C4-2B (cell line): ENCODE data around the gene GALK2.

ENCODE experiments used
- H3K27ac ChIP-seq: fragments of 450-650 bp; 2 replicates; pipeline ENCODE4 v1.5.1; 2017
- ZFX ChIP-seq: fragments of 450-650 bp; IDR thresholded peaks from 2 replicates; pipeline ENCODE4 v1.6.1; 2017
- TF ChIP-seq, protein P1 (sequence below): fragments of 450-650 bp; conservative IDR thresholded peaks from 2 replicates; pipeline ENCODE4 v1.5.1; 2017; ENCODE audit warnings: mild to moderate bottlenecking

Gene GALK2

DNA sequence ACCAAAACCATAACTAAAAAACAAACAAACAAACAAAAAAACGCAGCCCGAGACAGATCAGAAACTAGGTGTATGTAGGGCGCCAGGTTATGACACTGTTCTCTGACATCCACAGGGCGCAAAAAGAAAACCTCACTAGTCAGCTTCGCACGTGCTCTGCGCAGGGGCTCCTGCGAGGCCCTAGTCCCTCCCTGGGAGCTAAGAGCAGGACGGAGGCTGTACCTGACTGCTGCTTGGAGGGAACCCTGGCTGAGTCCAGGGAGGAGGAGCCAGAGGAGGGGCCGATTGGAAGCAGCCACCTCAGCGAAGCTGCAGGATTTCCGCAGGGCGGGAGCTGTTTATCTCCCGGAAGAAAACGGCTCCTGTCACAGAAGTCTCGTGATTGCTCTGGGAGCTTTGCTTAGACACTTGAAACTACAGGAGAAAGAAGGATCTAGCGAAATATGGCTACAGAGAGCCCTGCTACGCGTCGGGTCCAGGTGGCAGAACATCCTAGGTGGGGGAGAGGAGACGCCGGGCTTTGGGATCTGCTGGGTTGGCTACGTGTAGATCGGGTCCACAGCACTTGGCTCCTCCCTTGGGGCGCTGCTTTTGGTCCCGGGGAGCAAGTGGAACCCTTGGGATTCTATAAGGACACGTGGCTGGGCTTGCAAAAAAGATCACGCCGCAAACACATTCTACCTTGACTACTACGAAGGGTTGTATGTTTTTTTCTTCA lies at the start of gene GALK2:
Gene GALK2 (plus strand): TSS at position 368 of the 718 bp plus-strand sequence. CDS start 76 bp downstream, at position 444.
- TF ChIP-seq ZFX = no peak
- TF ChIP-seq, protein P1, sequence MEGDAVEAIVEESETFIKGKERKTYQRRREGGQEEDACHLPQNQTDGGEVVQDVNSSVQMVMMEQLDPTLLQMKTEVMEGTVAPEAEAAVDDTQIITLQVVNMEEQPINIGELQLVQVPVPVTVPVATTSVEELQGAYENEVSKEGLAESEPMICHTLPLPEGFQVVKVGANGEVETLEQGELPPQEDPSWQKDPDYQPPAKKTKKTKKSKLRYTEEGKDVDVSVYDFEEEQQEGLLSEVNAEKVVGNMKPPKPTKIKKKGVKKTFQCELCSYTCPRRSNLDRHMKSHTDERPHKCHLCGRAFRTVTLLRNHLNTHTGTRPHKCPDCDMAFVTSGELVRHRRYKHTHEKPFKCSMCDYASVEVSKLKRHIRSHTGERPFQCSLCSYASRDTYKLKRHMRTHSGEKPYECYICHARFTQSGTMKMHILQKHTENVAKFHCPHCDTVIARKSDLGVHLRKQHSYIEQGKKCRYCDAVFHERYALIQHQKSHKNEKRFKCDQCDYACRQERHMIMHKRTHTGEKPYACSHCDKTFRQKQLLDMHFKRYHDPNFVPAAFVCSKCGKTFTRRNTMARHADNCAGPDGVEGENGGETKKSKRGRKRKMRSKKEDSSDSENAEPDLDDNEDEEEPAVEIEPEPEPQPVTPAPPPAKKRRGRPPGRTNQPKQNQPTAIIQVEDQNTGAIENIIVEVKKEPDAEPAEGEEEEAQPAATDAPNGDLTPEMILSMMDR = no peak
- H3K27ac ChIP-seq = peak within 1 kb of the TSS; percentile 80

DNA sequence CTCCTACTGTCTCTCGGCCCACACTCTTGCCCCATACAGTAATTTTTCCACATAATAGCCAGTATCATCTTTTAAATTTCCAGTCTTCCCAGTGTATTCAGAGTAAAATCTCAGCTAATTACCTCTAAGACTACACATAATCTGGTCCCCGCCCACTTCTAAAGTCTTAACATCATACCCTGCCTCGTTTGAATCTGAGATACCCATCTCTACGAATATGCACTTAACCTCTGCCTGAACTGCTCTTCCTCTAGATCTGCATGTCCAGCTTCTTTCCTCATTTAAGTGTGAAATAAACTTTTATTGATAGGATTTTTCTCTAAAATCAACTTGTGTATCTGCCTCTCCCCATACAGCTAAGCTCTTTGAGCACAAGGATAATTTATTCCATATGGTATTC lies 49.2 kb upstream of the GALK2 start:
- TF ChIP-seq, protein P1 = no peak
- TF ChIP-seq ZFX = no peak
- H3K27ac ChIP-seq = no peak overlapping the region

DNA sequence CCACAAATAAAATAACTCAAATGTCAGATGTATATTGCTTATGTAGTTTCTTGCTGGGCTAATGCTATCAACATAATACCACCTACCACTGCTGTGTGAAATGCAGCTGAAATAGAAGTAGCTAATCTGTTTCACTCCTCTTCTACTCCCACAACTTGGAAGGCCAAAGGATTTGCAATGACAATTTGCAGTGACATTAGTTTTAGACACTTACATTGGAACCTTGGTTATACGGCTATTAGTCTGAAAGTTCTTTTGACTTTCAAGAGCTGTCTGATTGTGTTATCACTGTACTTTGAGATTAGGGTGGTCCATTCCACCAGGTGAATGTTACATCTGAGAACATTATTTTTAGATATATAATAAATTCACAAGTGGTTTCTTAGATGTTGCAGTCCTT lies 48.1 kb upstream of the GALK2 start:
- no peak for TF ChIP-seq ZFX
- TF ChIP-seq, protein P1 = no peak
- no peak overlapping the region for H3K27ac ChIP-seq

DNA sequence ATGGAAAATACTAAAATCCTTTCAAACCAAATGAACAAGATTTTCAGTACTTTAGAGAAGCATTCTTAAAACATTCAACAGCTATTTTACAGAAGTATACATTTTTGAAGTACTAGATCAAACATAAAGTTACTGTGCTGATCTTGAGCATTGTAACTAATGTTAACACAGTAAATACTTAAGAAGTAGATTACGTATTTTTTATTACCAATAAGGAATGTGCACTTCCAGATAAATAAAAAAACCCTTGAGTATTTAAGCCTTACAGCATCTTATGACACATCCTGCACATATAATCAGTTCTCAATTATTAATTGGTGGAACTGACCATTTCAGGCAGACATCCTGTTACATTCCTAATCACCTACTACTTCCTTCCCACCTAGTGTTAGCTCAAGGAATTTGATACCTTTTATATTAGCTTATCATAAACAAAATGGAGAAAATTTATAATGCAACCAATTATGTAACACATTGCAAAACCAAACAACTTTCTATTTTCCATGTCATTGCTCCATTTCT lies 47.4 kb upstream of the GALK2 start:
- no peak overlapping the region for H3K27ac ChIP-seq
- TF ChIP-seq ZFX = no peak
- TF ChIP-seq, protein P1 = peak; percentile 11; the same call in 1 of the 2 replicates

DNA sequence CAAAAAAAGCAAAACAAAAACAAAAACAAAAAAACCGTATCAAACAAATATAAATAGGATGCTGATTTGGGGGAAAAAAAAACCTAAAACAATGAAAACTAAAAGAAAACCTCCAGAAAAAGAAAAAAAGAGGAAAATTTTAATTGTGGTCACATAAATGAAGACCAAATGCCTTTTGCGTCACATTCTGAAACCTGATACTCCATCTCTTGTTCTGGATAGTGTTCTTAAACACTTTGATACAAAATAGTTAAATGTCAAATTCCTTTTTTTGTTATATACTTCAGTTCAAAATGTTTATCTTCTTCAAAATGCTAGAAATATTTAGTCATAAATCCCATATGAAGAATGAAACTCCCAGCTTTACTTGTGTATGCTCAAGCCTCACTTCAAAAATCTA lies 45.7 kb upstream of the GALK2 start:
- TF ChIP-seq, protein P1 = no peak
- no peak for TF ChIP-seq ZFX
- no peak overlapping the region for H3K27ac ChIP-seq

DNA sequence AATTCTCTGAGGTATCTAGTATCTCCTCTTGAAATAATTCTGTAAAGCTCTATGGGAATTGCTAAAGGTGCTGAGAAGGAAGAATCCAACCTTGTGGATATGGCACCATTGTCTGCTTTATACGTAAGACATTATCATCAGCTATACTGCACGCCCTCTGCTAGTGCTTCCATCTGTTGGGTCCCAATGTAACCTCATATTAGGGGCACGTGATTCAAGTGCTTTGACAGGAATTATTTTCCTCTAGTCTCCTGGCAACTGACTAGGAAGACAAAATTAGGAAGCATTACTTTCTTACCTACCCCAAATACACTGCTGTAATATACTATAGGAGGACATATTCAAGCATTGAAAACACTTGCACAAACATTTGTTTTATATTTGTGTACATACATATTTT lies 38.6 kb upstream of the GALK2 start:
- H3K27ac ChIP-seq = no peak overlapping the region
- no peak for TF ChIP-seq ZFX
- TF ChIP-seq, protein P1 = no peak

DNA sequence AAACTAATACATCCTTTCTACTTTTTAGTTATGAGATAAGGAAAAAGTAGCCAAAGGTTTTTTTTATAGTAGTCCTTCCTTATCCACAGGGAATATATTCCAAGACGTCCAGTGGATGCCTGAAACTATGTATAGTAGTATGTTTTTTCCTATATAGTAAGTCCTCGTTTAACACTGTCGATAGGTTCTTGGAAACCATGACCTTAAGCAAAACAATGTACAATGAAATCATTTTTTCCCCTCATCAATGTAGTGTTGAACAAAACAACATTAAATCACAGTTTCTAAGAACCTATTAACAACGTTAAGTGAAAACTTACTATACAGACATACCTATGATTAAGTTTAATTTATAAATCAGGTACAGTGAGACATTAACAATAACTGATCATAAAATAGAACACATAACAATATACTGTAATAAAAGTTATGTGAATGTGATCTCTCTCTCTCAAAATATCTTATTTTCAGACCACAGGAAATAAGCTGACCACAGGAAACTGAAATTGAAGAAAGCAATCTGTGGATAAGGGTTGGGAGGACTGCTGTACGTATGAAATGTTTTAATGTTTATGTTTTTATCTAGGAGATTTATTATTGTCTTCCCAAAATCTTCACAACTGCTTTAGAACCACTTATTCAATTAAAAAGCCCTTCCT lies 35.2 kb upstream of the GALK2 start:
- TF ChIP-seq, protein P1 = no peak
- TF ChIP-seq ZFX = no peak
- H3K27ac ChIP-seq = no peak overlapping the region
